ENCODE results near the gene TPRX1.

Gene TPRX1

GRCh38 chr19:47778049-47778953, 26.1 kb downstream of the TPRX1 start, which contains the start of gene SELENOW (continued):
- peak; percentile 77 for TF ChIP-seq ZNF366 (tag by site-specific recombination; conservative IDR thresholded peaks at IDR 0.05)
- no peak for TF ChIP-seq ZFP3 (tag by site-specific recombination; IDR thresholded peaks at IDR 0.05; ENCODE audit: low read depth)
- no peak for TF ChIP-seq ZNF169 (tag by site-specific recombination; IDR thresholded peaks at IDR 0.05)
- no peak for TF ChIP-seq ZNF175 (tag by site-specific recombination; IDR thresholded peaks at IDR 0.05)
- peak; percentile 94 for TF ChIP-seq GLIS1 (tag by site-specific recombination; IDR thresholded peaks at IDR 0.05)
- TF ChIP-seq, protein P1, sequence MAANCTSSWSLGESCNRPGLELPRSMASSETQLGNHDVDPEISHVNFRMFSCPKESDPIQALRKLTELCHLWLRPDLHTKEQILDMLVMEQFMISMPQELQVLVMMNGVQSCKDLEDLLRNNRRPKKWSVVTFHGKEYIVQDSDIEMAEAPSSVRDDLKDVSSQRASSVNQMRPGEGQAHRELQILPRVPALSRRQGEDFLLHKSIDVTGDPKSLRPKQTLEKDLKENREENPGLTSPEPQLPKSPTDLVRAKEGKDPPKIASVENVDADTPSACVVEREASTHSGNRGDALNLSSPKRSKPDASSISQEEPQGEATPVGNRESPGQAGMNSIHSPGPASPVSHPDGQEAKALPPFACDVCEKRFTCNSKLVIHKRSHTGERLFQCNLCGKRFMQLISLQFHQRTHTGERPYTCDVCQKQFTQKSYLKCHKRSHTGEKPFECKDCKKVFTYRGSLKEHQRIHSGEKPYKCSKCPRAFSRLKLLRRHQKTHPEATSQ (tag by site-specific recombination; IDR thresholded peaks at IDR 0.05), result no peak
- no peak for TF ChIP-seq ZNF184 (tag by site-specific recombination; IDR thresholded peaks at IDR 0.05)
- TF ChIP-seq ZNF596 (tag by site-specific recombination; IDR thresholded peaks at IDR 0.05), result no peak
- TF ChIP-seq INSM2 (tag by site-specific recombination; IDR thresholded peaks at IDR 0.05), result peak; percentile 55; the same call in 1 of the 2 replicates
- TF ChIP-seq, protein P2, sequence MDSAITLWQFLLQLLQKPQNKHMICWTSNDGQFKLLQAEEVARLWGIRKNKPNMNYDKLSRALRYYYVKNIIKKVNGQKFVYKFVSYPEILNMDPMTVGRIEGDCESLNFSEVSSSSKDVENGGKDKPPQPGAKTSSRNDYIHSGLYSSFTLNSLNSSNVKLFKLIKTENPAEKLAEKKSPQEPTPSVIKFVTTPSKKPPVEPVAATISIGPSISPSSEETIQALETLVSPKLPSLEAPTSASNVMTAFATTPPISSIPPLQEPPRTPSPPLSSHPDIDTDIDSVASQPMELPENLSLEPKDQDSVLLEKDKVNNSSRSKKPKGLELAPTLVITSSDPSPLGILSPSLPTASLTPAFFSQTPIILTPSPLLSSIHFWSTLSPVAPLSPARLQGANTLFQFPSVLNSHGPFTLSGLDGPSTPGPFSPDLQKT (IDR thresholded peaks at IDR 0.05; ENCODE audit: borderline replicate concordance, low read depth, low read length), result no peak
- peak; percentile 79 for TF ChIP-seq BCL11B (tag by site-specific recombination; IDR thresholded peaks at IDR 0.05; ENCODE audit: low read depth)
- peak; percentile 81; the same call in 1 of the 2 replicates for TF ChIP-seq ZSCAN30 (tag by site-specific recombination; IDR thresholded peaks at IDR 0.05)
- no peak; the same call in 1 of the 2 replicates for TF ChIP-seq ZFP37 (tag by site-specific recombination; IDR thresholded peaks at IDR 0.05)
- peak; percentile 94 for TF ChIP-seq ZIC2 (tag by site-specific recombination; IDR thresholded peaks at IDR 0.05)
- no peak for TF ChIP-seq ZBTB6 (tag by site-specific recombination; IDR thresholded peaks at IDR 0.05)
- TF ChIP-seq, protein P3, sequence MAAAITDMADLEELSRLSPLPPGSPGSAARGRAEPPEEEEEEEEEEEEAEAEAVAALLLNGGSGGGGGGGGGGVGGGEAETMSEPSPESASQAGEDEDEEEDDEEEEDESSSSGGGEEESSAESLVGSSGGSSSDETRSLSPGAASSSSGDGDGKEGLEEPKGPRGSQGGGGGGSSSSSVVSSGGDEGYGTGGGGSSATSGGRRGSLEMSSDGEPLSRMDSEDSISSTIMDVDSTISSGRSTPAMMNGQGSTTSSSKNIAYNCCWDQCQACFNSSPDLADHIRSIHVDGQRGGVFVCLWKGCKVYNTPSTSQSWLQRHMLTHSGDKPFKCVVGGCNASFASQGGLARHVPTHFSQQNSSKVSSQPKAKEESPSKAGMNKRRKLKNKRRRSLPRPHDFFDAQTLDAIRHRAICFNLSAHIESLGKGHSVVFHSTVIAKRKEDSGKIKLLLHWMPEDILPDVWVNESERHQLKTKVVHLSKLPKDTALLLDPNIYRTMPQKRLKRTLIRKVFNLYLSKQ (tag by site-specific recombination; IDR thresholded peaks at IDR 0.05; ENCODE audit: borderline replicate concordance), result no peak
- TF ChIP-seq ZNF560 (tag by site-specific recombination; IDR thresholded peaks at IDR 0.05; ENCODE audit: borderline replicate concordance), result no peak
- TF ChIP-seq ZNF341 (tag by site-specific recombination; IDR thresholded peaks at IDR 0.05; ENCODE audit: low read depth), result peak; percentile 46; the same call in 1 of the 2 replicates
- TF ChIP-seq KLF9 (tag by site-specific recombination; IDR thresholded peaks at IDR 0.05; ENCODE audit: low read depth), result peak; percentile 100
- TF ChIP-seq ZNF274 (IDR thresholded peaks at IDR 0.05; ENCODE audit: low read length), result no peak
- no peak for TF ChIP-seq ZNF274 (tag by site-specific recombination; IDR thresholded peaks at IDR 0.05; ENCODE audit: borderline replicate concordance)
- TF ChIP-seq ZNF830 (tag by site-specific recombination; IDR thresholded peaks at IDR 0.05; ENCODE audit: low read depth), result no peak
- TF ChIP-seq ZNF23 (tag by site-specific recombination; IDR thresholded peaks at IDR 0.05; ENCODE audit: borderline replicate concordance), result no peak; the same call in 1 of the 2 replicates
- no peak for TF ChIP-seq HOXD13 (CRISPR knock-in tag; IDR thresholded peaks at IDR 0.05; ENCODE audit: borderline replicate concordance)
- TF ChIP-seq ZNF600 (tag by site-specific recombination; IDR thresholded peaks at IDR 0.05), result no peak
- TF ChIP-seq ZNF449 (tag by site-specific recombination; IDR thresholded peaks at IDR 0.05), result peak; percentile 72
- no peak for TF ChIP-seq ZNF654 (tag by site-specific recombination; IDR thresholded peaks at IDR 0.05; ENCODE audit: low read depth)
- no peak for TF ChIP-seq ZNF221 (tag by site-specific recombination; IDR thresholded peaks at IDR 0.05; ENCODE audit: borderline replicate concordance)
